Kidney (tissue), 14 donors: ENCODE results near the gene PFDN6. TPM values are rescaled to one million over a fixed set of nuclear protein-coding genes. Genes with fewer than 3 reads are reported as not detected.
"Not testable (repeated sequence)": the region's sequence is repeated elsewhere in the genome, so short reads cannot be mapped to it uniquely, and the experiment has no call there.

Source experiments
- DNase-seq, 5 donors: peaks; one replicate each; pipeline ENCODE4 v3.0.0-alpha.2; 2013 to 2020
- FAIRE-seq: peaks from 2 replicates; lab custom pipeline; 2012; peaks lifted over from hg19 to GRCh38; lab: Jason Lieb, UNC
- H3K27ac ChIP-seq, 2 donors: one replicate each; pipeline ENCODE4 v1.7.0; 2013; ENCODE audit warnings: low read depth in 2 of 2, low read length in 2 of 2, inconsistent platforms in 1 of 2
- H3K27me3 ChIP-seq: one replicate; pipeline ENCODE4 v1.7.1; 2013; ENCODE audit warnings: low read length, inconsistent platforms; ENCODE audit not compliant: control insufficient read depth, insufficient read depth
- H3K36me3 ChIP-seq, 3 donors: one replicate each; pipeline versions ENCODE4 v1.7.0 to v1.7.1; 2013; ENCODE audit warnings: low read length in 3 of 3, control low read depth in 1 of 3, inconsistent platforms in 1 of 3; ENCODE audit not compliant: insufficient read depth in 3 of 3, control insufficient read depth in 2 of 3
- H3K4me1 ChIP-seq, 3 donors: one replicate each; pipeline versions ENCODE4 v1.7.0 to v1.7.1; 2013; ENCODE audit warnings: low read length in 3 of 3, inconsistent platforms in 1 of 3, low read depth in 1 of 3; ENCODE audit not compliant: control insufficient read depth in 2 of 3, insufficient read depth in 2 of 3
- H3K4me3 ChIP-seq, 3 donors: one replicate each; pipeline versions ENCODE4 v1.7.0 to v1.8.1; 2013; ENCODE audit warnings: low read length in 3 of 3, control low read depth in 1 of 3, inconsistent platforms in 1 of 3
- H3K9ac ChIP-seq, 3 donors: one replicate each; pipeline versions ENCODE4 v1.7.0 to v1.7.1; 2013; ENCODE audit warnings: low read length in 3 of 3, control low read depth in 1 of 3, inconsistent platforms in 1 of 3
- H3K9me3 ChIP-seq, 3 donors: one replicate each; pipeline versions ENCODE4 v1.7.0 to v1.7.1; 2013; ENCODE audit warnings: low read length in 3 of 3, control low read depth in 1 of 3, inconsistent platforms in 1 of 3; ENCODE audit not compliant: control insufficient read depth in 2 of 3, insufficient read depth in 1 of 3
- intact Hi-C: fragments of 100-400 bp; cut with DNase I; formaldehyde crosslinking; loops from one replicate; pipeline ENCODE4 v1.11.1; 2022
- polyA plus RNA-seq: library from polyadenylated mRNA; stranded (reverse); fragments of 350-450 nt; fragmentation: Illumina TruSeq; extraction: RNeasy Lipid Tissue Mini Kit (QIAGEN cat#74804); gene quantifications from one replicate; pipeline ENCODE4 v1.2.3, GENCODE V29; 2014; ENCODE audit warnings: low read depth, low replicate concordance; ENCODE audit not compliant: insufficient read depth
- total RNA-seq: library from RNA; stranded (reverse); fragmentation: NEBNext Ultra II Directional; extraction: Animal tissue kit (Norgen Biotek cat#: 25700); gene quantifications from one replicate; pipeline ENCODE4 v1.2.1, GENCODE V29; 2021
- TF ChIP-seq, protein P1 (sequence below): IDR thresholded peaks from 3 replicates; pipeline ENCODE4 v1.5.1; 2012; ENCODE audit warnings: mild to moderate bottlenecking, moderate library complexity, borderline replicate concordance; ENCODE audit not compliant: insufficient read depth; ENCODE audit errors: extremely low read depth
- donor health status: control.
- donor health status: control.
- donor health status: control.
- donor health status: control.
- donor health status: control.
- donor health status: DM: yes; HTN: yes; CAD: no.
- donor health status: Normal renal cell carcinoma (clear cell type).

Gene PFDN6
- total and polyA plus RNA-seq, 2 donors from 2014 or later: 46.8 to 159 TPM

DNA sequence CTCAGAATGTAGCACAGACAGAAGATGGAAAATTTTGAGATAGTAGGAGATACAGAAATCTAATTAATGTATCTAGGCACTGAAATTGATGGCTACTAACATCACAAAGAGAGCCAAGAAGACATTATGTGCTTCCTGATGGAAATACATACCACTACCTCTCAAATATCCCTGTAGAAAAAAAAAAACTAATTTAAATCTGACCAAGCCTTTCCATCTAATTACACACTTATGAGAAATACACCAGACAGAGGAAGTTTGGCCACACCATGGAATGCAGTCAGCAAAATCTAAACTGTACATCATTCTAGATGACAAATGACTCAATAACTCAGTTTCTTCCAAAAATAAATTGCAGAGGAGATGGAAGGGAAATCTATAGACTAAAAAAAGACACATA is 36.6 kb upstream of the PFDN6 start:
- DNase-seq (no peak), FAIRE-seq (no peak)
- Histone ChIP-seq H3K36me3 (peaks cover 0 to 3% (median 3%) of the 10 kb centered on the region in 3 donors), H3K4me1 (peaks cover 0 to 20% (median 9%) of the 10 kb centered on the region in 3 donors), H3K9me3 (no peaks in the 10 kb centered on the region), H3K9ac (no peak overlapping the region), H3K27ac (no peak overlapping the region), H3K27me3 (no peaks in the 10 kb centered on the region), H3K4me3 (no peak overlapping the region)
- TF ChIP-seq, protein P1, sequence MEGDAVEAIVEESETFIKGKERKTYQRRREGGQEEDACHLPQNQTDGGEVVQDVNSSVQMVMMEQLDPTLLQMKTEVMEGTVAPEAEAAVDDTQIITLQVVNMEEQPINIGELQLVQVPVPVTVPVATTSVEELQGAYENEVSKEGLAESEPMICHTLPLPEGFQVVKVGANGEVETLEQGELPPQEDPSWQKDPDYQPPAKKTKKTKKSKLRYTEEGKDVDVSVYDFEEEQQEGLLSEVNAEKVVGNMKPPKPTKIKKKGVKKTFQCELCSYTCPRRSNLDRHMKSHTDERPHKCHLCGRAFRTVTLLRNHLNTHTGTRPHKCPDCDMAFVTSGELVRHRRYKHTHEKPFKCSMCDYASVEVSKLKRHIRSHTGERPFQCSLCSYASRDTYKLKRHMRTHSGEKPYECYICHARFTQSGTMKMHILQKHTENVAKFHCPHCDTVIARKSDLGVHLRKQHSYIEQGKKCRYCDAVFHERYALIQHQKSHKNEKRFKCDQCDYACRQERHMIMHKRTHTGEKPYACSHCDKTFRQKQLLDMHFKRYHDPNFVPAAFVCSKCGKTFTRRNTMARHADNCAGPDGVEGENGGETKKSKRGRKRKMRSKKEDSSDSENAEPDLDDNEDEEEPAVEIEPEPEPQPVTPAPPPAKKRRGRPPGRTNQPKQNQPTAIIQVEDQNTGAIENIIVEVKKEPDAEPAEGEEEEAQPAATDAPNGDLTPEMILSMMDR: no peak
- intact Hi-C loops: no loop called here

DNA sequence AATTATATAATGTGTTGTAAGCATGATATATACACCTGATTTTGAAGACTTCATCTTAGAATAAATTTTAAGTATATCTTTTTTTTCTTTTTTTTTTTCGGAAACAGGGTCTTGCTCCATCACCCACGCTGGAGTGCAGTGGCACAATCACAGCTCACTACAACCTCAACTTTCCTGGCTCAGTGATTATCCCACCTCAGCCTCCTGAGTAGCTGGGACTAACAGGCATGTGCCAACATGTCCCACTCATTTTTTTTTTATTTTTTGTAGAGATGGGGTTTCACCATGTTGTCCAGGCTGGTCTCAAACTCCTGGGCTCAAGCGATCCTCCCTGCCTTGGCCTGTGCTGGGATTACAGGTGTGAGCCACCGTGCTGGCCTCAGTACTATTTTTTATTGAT is 34.8 kb upstream of the PFDN6 start:
- H3K27me3 ChIP-seq: no peaks in the 10 kb centered on the region
- no peaks in the 10 kb centered on the region for H3K9me3 ChIP-seq
- TF ChIP-seq, protein P1: no peak
- intact Hi-C loops: no loop called here
- no peak overlapping the region for H3K4me3 ChIP-seq
- no peak for DNase-seq
- no peak overlapping the region for H3K27ac ChIP-seq
- no peak overlapping the region for H3K9ac ChIP-seq
- H3K36me3 ChIP-seq: peaks cover 0 to 9% (median 5%) of the 10 kb centered on the region in 3 donors
- H3K4me1 ChIP-seq: peaks cover 0 to 9% (median 6%) of the 10 kb centered on the region in 3 donors
- no peak for FAIRE-seq

DNA sequence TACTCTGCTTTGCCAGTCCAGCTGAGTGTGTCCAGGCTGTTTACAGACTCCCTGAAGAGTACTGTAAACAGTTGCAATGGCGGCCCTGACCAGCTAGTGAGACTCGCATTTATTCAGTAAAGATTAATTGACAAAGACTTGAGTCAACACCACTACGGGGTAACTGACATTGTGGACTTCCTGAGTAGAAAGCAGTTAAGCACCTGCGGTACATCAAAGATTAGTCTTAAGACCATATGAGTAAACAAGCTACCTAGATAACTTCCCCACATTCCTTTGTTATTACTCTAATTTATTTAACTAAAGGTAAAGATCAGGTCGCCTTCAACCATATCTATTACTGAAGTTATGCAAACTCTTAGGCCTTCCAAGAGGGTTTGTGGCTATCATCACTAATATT is 30.4 kb upstream of the PFDN6 start:
- no peaks in the 10 kb centered on the region for H3K9me3 ChIP-seq
- no peaks in the 10 kb centered on the region for H3K27me3 ChIP-seq
- TF ChIP-seq, protein P1: no peak
- intact Hi-C loops: no loop called here
- DNase-seq: no peak
- no peaks in the 10 kb centered on the region for H3K4me1 ChIP-seq
- H3K4me3 ChIP-seq: no peak overlapping the region
- no peak for FAIRE-seq
- H3K27ac ChIP-seq: no peak overlapping the region
- peaks cover 5 to 35% (median 9%) of the 10 kb centered on the region in 3 donors for H3K36me3 ChIP-seq
- no peak overlapping the region for H3K9ac ChIP-seq

DNA sequence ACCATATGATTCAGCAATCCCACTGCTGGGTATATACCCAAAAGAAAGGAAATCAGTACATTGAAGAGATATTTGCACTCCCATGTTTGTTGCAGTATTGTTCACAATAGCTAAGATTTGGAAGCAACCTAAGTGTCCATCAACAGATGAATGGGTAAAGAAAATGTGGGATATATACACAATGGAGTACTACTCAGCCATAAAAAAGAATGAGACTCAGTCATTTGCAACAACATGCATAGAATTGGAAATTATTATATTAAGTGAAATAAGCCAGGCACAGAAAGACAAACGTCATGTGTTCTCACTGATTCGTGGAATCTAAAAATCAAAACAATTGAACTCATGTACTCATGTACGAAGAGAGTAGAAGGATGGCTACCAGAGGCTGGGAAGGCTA is 26.9 kb upstream of the PFDN6 start:
- H3K4me1 ChIP-seq, H3K27ac ChIP-seq, H3K27me3 ChIP-seq, DNase-seq, H3K9ac ChIP-seq, intact Hi-C loops, H3K4me3 ChIP-seq, H3K9me3 ChIP-seq, FAIRE-seq: not testable (repeated sequence)
- H3K36me3 ChIP-seq: peaks cover 12 to 56% (median 26%) of the 10 kb centered on the region in 3 donors
